MG63 (cell line): Measurements from ENCODE around the gene ANTXR2. TPM values are rescaled to one million over a fixed set of nuclear protein-coding genes. Genes with fewer than 3 reads are reported as not detected.

Source experiments
- DNase-seq: peaks from one replicate; pipeline ENCODE4 v3.0.0-alpha.2; 2020
- H3K27me3 ChIP-seq: fragments of 250-450 bp; sonication (Bioruptor Pico); 2 replicates; pipeline ENCODE4 v1.5.1; 2020; ENCODE audit warnings: mild to moderate bottlenecking, moderate library complexity
- H3K36me3 ChIP-seq: fragments of 250-450 bp; sonication (Bioruptor Pico); 2 replicates; pipeline ENCODE4 v1.5.1; 2020; ENCODE audit warnings: mild to moderate bottlenecking, moderate library complexity
- H3K4me3 ChIP-seq: fragments of 250-450 bp; sonication (Bioruptor Pico); 2 replicates; pipeline ENCODE4 v1.5.1; 2020; ENCODE audit warnings: mild to moderate bottlenecking, moderate library complexity
- H3K9me3 ChIP-seq: fragments of 250-450 bp; sonication (Bioruptor Pico); 2 replicates; pipeline ENCODE4 v1.5.1; 2020; ENCODE audit warnings: mild to moderate bottlenecking, moderate library complexity
- total RNA-seq: library from RNA; depleted of rRNA; stranded (reverse); fragments of >200 nt; shearing (Covaris generic); gene quantifications from 2 replicates; pipeline ENCODE4 v1.2.3, GENCODE V29; 2014; ENCODE audit warnings: low replicate concordance

The ANTXR2 gene
- total RNA-seq, 1 experiment from 2014 or later: 5.6 TPM

DNA sequence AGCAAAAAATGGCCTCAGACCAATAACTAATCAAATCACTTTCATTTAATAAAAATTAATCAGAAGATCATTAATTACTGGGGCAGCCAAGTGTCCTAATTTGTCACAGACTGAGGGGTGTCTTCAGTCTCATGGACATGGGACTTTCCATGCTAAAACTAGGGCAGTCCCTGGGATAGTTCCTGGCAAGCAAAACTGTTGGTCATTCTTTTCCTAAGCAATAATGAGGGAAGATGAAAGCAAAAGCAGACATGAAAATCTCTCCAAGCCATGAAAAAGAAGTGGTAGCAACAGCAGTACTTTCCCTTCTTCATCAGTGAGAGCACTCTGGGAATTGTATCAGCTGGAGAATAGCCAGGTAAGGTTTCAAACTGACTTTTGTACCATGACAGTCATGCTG, 3.7 kb upstream of the ANTXR2 start:
- Histone ChIP-seq H3K36me3 (no peaks in the 10 kb centered on the region), H3K4me3 (no peak overlapping the region), H3K27me3 (no peaks in the 10 kb centered on the region), H3K9me3 (no peaks in the 10 kb centered on the region)
- DNase-seq: no peak

DNA sequence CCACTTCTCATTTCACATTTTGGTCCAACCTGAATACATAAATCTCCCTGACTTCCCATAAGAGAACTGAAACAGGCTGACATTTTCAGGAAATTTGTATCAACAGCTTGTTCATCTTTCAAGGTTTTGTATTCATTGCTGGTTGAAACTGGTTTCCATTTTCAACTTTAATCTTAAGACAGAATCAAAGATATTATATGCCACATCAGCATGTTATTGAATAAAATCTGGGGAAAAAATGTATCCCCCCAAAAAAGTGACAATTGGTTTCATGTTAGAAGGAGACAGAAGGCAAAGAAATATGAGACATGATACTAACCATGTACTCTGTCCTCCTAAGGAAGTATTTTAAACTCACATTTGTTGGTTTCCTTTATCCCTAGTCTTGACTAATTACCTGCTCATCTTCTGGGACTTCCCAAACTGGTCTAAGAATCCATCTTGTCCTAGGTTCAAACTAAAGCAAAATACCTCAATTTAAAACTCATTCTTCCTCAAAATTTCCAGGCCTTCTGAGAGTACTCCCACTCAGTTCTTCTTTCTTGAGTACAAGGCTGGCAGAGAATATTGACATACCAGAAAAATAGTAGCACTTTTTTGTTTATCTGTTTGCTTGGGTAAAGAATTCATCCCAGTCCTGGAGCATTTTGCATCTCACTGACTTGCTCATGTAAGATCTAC, 3.1 kb upstream of the ANTXR2 start:
- Histone ChIP-seq H3K4me3 (no peak overlapping the region), H3K9me3 (no peaks in the 10 kb centered on the region), H3K36me3 (no peaks in the 10 kb centered on the region), H3K27me3 (no peaks in the 10 kb centered on the region)
- DNase-seq: no peak

DNA sequence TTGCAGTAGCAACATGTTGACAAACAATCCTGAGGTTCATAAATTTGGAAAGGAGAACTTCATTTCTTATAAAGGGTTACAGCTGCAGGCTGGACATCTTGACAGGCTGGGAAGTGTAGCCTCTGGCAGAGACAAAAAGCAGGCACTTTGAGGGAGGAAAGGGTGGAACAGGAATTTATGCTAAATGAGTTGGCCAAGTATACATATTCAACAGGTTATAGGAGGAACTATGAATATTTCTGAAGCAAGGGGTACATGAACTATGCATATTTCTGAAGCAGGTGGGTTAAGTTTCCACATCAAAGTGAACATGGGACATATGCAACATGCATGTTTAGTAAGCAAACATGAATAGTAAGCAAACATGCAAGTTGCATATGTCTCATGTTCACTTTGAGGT, 1.6 kb upstream of the ANTXR2 start:
- Histone ChIP-seq H3K27me3 (no peaks in the 10 kb centered on the region), H3K4me3 (no peak overlapping the region), H3K36me3 (no peaks in the 10 kb centered on the region), H3K9me3 (no peaks in the 10 kb centered on the region)
- no peak for DNase-seq

DNA sequence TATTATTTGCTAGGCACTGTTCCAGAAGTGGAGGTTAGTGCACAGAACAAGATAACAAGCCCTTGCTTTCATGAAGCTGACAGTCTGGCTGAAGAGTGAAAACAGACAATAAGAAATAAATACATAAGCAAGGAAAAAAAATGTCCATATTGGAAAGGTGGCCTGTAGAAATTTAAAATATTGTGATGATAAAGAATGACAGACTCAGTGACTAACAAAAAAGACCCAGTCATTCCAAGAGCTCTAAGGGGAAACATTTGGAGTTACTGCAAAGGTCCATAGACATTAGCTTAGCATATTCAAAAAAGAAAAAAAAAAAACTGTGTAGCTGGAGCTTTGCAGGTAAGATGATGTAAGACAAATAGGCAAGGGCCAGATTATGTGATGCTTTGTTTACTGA, 1.0 kb upstream of the ANTXR2 start:
- no peak for DNase-seq
- Histone ChIP-seq H3K9me3 (no peaks in the 10 kb centered on the region), H3K4me3 (no peak overlapping the region), H3K36me3 (peaks cover 3% of the 10 kb centered on the region; the same call in 1 of the 2 replicates), H3K27me3 (no peaks in the 10 kb centered on the region)

DNA sequence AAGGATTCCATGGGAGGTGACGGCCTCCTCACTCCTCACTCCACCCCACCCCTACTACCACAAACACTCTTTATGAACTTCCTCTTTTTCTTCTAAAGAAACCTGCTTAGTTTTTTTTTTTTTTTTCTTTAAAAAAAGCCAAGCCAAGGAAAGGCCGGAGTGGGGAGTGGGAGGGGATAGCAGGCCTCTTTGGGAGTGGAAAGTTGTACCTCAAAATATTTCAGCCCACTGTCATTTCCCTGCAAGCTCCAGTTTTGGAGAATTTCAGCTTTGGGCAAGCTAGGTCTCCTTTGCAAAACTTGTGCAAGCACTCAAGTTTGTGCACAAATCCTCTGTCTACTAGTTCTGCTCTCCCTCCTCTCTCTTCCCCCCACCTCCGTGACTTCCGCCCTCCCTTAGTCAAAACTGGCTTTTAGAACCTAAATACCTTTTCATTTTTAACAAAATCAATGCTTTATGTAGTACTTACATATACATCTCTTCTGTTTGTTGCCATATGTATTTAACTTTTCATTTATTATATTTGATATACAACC, 512 bp upstream of the ANTXR2 start:
- H3K9me3 ChIP-seq: no peaks in the 10 kb centered on the region
- H3K27me3 ChIP-seq: no peaks in the 10 kb centered on the region
- H3K36me3 ChIP-seq: peaks cover 3% of the 10 kb centered on the region; the same call in 1 of the 2 replicates
- peak overlapping the region; percentile 81 for H3K4me3 ChIP-seq
- no peak for DNase-seq

- H3K36me3 ChIP-seq: peaks cover 3% of the 10 kb centered on the region; the same call in 1 of the 2 replicates
- peak overlapping the region; percentile 81 for H3K4me3 ChIP-seq
- DNase-seq: peak; percentile 50
- H3K27me3 ChIP-seq: no peaks in the 10 kb centered on the region
- H3K9me3 ChIP-seq: no peaks in the 10 kb centered on the region
These were observed 743 bp downstream of the ANTXR2 start for GRCh38 chr4:80072228-80072743.

DNA sequence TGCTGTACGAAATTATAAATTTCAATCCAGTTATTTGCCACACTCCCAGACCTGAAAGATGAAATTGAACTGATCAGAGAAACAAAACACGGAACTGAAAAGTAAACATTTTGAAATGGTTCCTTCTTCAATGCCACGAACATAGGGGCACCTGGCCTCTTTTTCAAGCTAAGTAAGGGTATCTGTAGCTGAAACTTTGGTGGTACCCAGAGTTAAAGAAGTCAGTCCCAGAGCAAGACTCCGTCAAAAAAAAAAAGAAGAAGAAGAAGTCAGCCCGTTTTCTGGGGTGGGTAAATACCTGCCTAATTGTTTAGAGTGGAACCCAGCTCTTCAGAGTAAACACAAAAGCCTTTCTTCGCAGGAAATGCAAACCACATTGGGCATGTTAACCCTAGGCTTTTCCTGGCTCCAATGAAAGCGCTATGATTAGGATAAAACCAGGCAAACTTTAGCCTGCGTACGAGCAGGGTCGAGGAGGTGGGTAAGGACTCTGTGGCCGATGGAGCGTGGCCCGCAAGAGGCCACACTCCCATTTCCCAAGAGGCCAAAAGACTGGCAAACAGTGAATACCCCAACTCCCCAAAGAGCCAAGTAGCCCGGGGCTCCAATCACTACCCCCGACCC, 1.3 kb downstream of the ANTXR2 start:
- DNase-seq: no peak

GRCh38 chr4:80070880-80071603, 2.0 kb downstream of the ANTXR2 start:
- no peak for DNase-seq
- Histone ChIP-seq H3K36me3 (peaks cover 3% of the 10 kb centered on the region; the same call in 1 of the 2 replicates), H3K4me3 (peak overlapping the region; percentile 81), H3K27me3 (no peaks in the 10 kb centered on the region), H3K9me3 (no peaks in the 10 kb centered on the region)

More for the DNA sequence above, 1.3 kb downstream of the ANTXR2 start:
- Histone ChIP-seq H3K9me3 (no peaks in the 10 kb centered on the region), H3K4me3 (peak overlapping the region; percentile 81), H3K36me3 (peaks cover 3% of the 10 kb centered on the region; the same call in 1 of the 2 replicates), H3K27me3 (no peaks in the 10 kb centered on the region)

GRCh38 chr4:80069837-80070731, 2.9 kb downstream of the ANTXR2 start:
- Histone ChIP-seq H3K36me3 (peaks cover 3% of the 10 kb centered on the region; the same call in 1 of the 2 replicates), H3K27me3 (no peaks in the 10 kb centered on the region), H3K9me3 (no peaks in the 10 kb centered on the region), H3K4me3 (no peak overlapping the region)
- no peak for DNase-seq

DNA sequence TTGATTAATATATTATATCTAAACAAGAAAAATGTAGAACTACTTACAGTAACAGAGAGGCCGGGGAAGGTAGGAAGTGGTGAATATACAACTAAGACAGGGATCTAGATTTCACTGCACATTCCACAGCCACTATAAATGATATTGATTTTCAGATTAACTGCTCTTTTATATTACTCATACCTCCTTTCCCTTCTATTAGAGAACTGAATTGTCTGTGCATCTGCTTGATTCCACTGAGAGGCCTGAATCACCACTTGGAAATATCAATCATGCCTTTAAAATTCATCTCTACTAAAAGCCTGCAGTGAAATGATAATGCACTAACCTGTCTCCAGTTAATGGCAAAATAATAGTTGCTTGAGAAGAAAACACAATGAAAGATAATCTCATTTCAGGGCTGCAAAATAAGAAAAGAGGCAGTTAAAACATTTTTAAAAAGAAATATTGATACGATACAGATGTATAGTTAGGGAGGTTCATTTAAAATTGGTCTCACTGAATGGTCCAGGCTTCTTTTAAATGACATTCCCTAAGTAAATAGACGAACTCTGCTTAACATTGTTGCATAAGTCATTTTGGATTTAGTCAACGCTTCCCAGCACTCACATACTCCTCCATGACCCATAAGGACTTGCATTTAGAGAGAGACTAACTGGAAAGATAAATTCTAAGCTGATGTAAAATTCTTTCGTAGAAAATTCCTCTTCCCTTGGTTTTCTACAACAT, 3.8 kb downstream of the ANTXR2 start:
- no peaks in the 10 kb centered on the region for H3K27me3 ChIP-seq
- no peak for DNase-seq
- no peaks in the 10 kb centered on the region for H3K9me3 ChIP-seq
- H3K36me3 ChIP-seq: peaks cover 3% of the 10 kb centered on the region; the same call in 1 of the 2 replicates
- no peak overlapping the region for H3K4me3 ChIP-seq

DNA sequence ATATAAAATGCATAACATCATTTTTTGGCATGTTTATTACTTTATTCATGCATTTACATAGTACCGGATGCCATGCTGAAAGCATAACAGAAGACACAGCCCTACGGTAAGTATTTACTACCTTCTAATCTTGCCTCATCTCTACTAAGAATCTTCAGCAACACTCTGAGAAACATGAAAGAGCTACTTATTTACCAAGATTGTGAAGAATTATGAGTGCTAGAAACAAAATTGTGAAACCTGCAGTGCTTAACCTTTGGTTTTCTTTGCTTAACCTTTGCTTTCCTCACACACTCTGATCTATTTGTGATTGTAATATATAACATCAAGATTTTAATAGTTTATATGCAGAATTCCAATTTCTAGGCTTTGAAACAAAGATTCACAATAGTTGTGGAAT, 7.4 kb downstream of the ANTXR2 start:
- H3K27me3 ChIP-seq: no peaks in the 10 kb centered on the region
- DNase-seq: no peak
- H3K9me3 ChIP-seq: no peaks in the 10 kb centered on the region
- H3K4me3 ChIP-seq: no peak overlapping the region
- H3K36me3 ChIP-seq: peaks cover 3% of the 10 kb centered on the region; the same call in 1 of the 2 replicates

- Histone ChIP-seq H3K36me3 (no peaks in the 10 kb centered on the region; the same call in 1 of the 2 replicates), H3K4me3 (no peak overlapping the region), H3K9me3 (no peaks in the 10 kb centered on the region), H3K27me3 (no peaks in the 10 kb centered on the region)
- no peak for DNase-seq
These were observed 10.5 kb downstream of the ANTXR2 start for GRCh38 chr4:80062527-80062926.

DNA sequence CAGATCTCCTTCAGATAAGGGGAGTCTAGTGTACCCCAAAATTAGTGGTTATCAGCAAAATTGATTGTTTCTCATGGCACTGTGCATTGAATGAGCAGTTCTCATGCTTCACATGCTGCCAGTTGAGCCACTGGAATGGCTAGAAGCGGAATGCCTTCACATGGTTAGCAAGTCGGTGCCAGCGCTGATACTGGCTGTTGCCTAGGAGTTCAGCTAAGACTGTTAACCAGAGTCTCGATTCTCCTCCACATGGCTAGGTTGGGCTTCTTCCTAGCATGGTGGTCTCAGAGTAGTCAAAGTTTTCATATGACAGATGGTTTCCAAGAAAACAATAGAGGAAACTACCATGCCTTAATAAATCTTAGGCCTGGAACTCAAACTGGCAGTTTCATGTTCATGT, 12.2 kb downstream of the ANTXR2 start:
- Histone ChIP-seq H3K9me3 (no peaks in the 10 kb centered on the region), H3K36me3 (no peaks in the 10 kb centered on the region; the same call in 1 of the 2 replicates), H3K27me3 (no peaks in the 10 kb centered on the region), H3K4me3 (no peak overlapping the region)
- DNase-seq: no peak

GRCh38 chr4:80058740-80059139, 14.3 kb downstream of the ANTXR2 start:
- no peak overlapping the region for H3K4me3 ChIP-seq
- DNase-seq: no peak
- H3K36me3 ChIP-seq: no peaks in the 10 kb centered on the region; the same call in 1 of the 2 replicates
- no peaks in the 10 kb centered on the region for H3K27me3 ChIP-seq
- no peaks in the 10 kb centered on the region for H3K9me3 ChIP-seq

GRCh38 chr4:80054375-80054774, 18.7 kb downstream of the ANTXR2 start:
- peaks cover 2% of the 10 kb centered on the region for H3K36me3 ChIP-seq
- DNase-seq: no peak
- H3K27me3 ChIP-seq: no peaks in the 10 kb centered on the region
- H3K9me3 ChIP-seq: no peaks in the 10 kb centered on the region
- H3K4me3 ChIP-seq: no peak overlapping the region
